ENCODE data around the gene RAB11A. TPM values are rescaled to one million over a fixed set of nuclear protein-coding genes. Genes with fewer than 3 reads are reported as not detected.

The RAB11A gene
- 171 and 254 TPM in 2 replicates for total RNA-seq (2014; rRNA removed; shearing (Covaris generic))

GRCh38 chr15:65869126-65869953, at the start of gene RAB11A:
Gene RAB11A (plus strand): TSS chr15:65869491. CDS start chr15:65869586, 95 bp downstream.

Small RNA genes lying within 50 kb of the gene (small RNA-seq; reads per million reads assigned to genes)
- not detected for gene RF00026

Other genes with a start within 250 kb of the RAB11A start
- 5.5 and 8.8 TPM in 2 replicates for gene SLC24A1, start 247.6 kb upstream of the RAB11A start, total RNA-seq (2014; rRNA removed; shearing (Covaris generic))
- gene DENND4A, start 77.2 kb upstream of the RAB11A start, total RNA-seq (2014; rRNA removed; shearing (Covaris generic)): 19.8 and 27.9 TPM in 2 replicates